Measurements from ENCODE around the gene STX2.

DNA sequence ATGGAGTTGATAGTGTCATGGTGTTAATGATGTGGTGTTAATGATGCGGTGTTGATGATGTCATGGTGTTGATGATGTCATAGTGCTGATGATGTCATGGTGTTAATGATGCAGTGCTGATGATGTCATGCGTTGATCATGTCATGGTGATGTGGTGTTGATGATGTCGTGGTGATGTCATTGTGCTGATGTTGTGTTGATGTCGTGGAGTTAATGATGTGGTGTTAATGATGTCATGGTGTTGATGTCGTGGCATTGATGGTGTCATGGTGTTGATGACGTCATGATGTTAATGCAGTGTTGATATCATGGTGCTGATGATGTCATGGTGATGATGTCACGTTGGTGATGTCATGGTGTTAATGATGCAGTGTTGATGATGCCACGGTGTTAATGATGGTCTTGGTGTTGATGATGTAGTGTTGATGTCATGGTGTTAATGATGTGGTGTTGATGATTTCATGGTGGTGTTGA is 73.8 kb downstream of the STX2 start:
- TF ChIP-seq, protein P1, sequence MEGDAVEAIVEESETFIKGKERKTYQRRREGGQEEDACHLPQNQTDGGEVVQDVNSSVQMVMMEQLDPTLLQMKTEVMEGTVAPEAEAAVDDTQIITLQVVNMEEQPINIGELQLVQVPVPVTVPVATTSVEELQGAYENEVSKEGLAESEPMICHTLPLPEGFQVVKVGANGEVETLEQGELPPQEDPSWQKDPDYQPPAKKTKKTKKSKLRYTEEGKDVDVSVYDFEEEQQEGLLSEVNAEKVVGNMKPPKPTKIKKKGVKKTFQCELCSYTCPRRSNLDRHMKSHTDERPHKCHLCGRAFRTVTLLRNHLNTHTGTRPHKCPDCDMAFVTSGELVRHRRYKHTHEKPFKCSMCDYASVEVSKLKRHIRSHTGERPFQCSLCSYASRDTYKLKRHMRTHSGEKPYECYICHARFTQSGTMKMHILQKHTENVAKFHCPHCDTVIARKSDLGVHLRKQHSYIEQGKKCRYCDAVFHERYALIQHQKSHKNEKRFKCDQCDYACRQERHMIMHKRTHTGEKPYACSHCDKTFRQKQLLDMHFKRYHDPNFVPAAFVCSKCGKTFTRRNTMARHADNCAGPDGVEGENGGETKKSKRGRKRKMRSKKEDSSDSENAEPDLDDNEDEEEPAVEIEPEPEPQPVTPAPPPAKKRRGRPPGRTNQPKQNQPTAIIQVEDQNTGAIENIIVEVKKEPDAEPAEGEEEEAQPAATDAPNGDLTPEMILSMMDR (IDR thresholded peaks at IDR 0.05), result peak in 1 of 3 donors; percentile 95
- TF ChIP-seq POLR2A (IDR thresholded peaks at IDR 0.05), result no peak

Measured in lower leg skin (tissue), 3 donors.